K562 (cell line): ENCODE data around the gene PRSS8. TPM values are rescaled to one million over a fixed set of nuclear protein-coding genes. Genes with fewer than 3 reads are reported as not detected.
A peak's percentile ranks its signal among the peaks of the same experiment; 100 is the strongest.

ENCODE experiments used
- ATF7 ChIP-seq: fragments of 450-650 bp; IDR thresholded peaks from 2 replicates; pipeline ENCODE4 v1.7.1; 2014; ENCODE audit warnings: mild to moderate bottlenecking, moderate library complexity
- C11orf30 ChIP-seq: fragments of 450-650 bp; IDR thresholded peaks from 2 replicates; pipeline ENCODE4 v1.6.1; 2016; ENCODE audit warnings: low read depth, mild to moderate bottlenecking
- CREB1 ChIP-seq, 2 experiments: sonication (generic) in 1 of 2; formaldehyde crosslinking in 1 of 2; IDR thresholded peaks; 2 replicates each; pipeline versions ENCODE4 v1.6.1 to v1.8.0; 2012 to 2022; ENCODE audit warnings: inconsistent platforms in 1 of 2, mild to moderate bottlenecking in 1 of 2, missing genetic modification reagents in 1 of 2, moderate library complexity in 1 of 2
- FOXK1 ChIP-seq: sonication (generic); formaldehyde crosslinking; IDR thresholded peaks from 2 replicates; pipeline ENCODE4 v1.8.0; 2022; ENCODE audit warnings: missing genetic modification reagents, mild to moderate bottlenecking, borderline replicate concordance
- GTF2F1 ChIP-seq: IDR thresholded peaks from 2 replicates; pipeline ENCODE4 v1.6.1; 2011; ENCODE audit warnings: low read depth, low read length, improper control_type of control experiment
- ILF3 ChIP-seq: fragments of 450-650 bp; IDR thresholded peaks from 2 replicates; pipeline ENCODE4 v1.6.1; 2018; ENCODE audit warnings: antibody characterized with exemption, mild to moderate bottlenecking, moderate library complexity, borderline replicate concordance
- JUND ChIP-seq, 2 experiments: IDR thresholded peaks; 2 replicates in 1 of 2; 3 replicates in 1 of 2; pipeline ENCODE4 v1.6.1; 2011; ENCODE audit warnings: borderline replicate concordance in 2 of 2, low read depth in 2 of 2, low read length in 2 of 2, improper control_type of control experiment in 1 of 2, missing biosample characterization in 1 of 2, missing genetic modification characterization in 1 of 2, missing genetic modification reagents in 1 of 2
- MEIS2 ChIP-seq: fragments of 450-650 bp; IDR thresholded peaks from 2 replicates; pipeline ENCODE4 v1.6.1; 2014; ENCODE audit warnings: mild to moderate bottlenecking; ENCODE audit not compliant: partially characterized antibody
- MYNN ChIP-seq, 2 experiments: sonication (generic); formaldehyde crosslinking in 1 of 2; IDR thresholded peaks; 2 replicates each; pipeline versions ENCODE4 v1.5.0 to v1.6.1; 2016 to 2020; ENCODE audit warnings: antibody characterized with exemption in 1 of 2, missing genetic modification reagents in 1 of 2
- NEUROD1 ChIP-seq: fragments of 150-350 bp; IDR thresholded peaks from 2 replicates; pipeline ENCODE4 v1.6.1; 2014; ENCODE audit warnings: borderline replicate concordance, low read length, low read depth; ENCODE audit not compliant: partially characterized antibody
- SMAD1 ChIP-seq: fragments of 150-350 bp; IDR thresholded peaks from 2 replicates; pipeline ENCODE4 v1.6.1; 2014; ENCODE audit warnings: low read length, low read depth; ENCODE audit not compliant: partially characterized antibody
- STAG1 ChIP-seq: sonication (generic); formaldehyde crosslinking; IDR thresholded peaks from 2 replicates; pipeline ENCODE4 v1.5.0; 2020; ENCODE audit warnings: missing genetic modification reagents, borderline replicate concordance
- STAT5A ChIP-seq: IDR thresholded peaks from 2 replicates; pipeline ENCODE4 v1.6.1; 2012; ENCODE audit warnings: low read length, inconsistent platforms, borderline replicate concordance
- ZNF408 ChIP-seq: fragments of 250-450 bp; sonication (Bioruptor Pico); IDR thresholded peaks from 2 replicates; pipeline ENCODE4 v1.4.0; 2020; ENCODE audit warnings: low read depth, mild to moderate bottlenecking, moderate library complexity
- ZSCAN32 ChIP-seq: fragments of 450-650 bp; formaldehyde crosslinking; IDR thresholded peaks from 2 replicates; pipeline ENCODE4 v1.4.0; 2020; ENCODE audit warnings: mild to moderate bottlenecking, moderate library complexity
- polyA plus RNA-seq, 8 experiments: library from polyadenylated mRNA; depleted of rRNA in 4 of 8; stranded (reverse) in 5 of 8; unstranded in 3 of 8; fragments of >200 nt; fragmentation: Nextera tagmentation in 2 of 8; fragmentation: Illumina TruSeq in 1 of 8; extraction: Ambion mirVana in 2 of 8; extraction: Trizol in 1 of 8; gene quantifications; 2 replicates each; pipeline versions ENCODE4 v1.2.1 to v1.2.3, GENCODE V29; 2011 to 2014; ENCODE audit warnings: inconsistent platforms in 1 of 8, missing spikeins in 1 of 8
- total RNA-seq, 7 experiments: library from RNA; depleted of rRNA in 6 of 7; stranded (reverse); fragments of >200 nt in 6 of 7; fragmentation: Illumina TruSeq in 2 of 7; extraction: Trizol in 2 of 7; gene quantifications; 2 replicates each; pipeline versions ENCODE4 v1.2.1 to v1.2.3, GENCODE V29; 2011 to 2021; ENCODE audit warnings: low replicate concordance in 1 of 7
- TF ChIP-seq, protein P1 (sequence below): fragments of 250-450 bp; sonication (Bioruptor Pico); IDR thresholded peaks from 2 replicates; pipeline ENCODE4 v1.4.0; 2020; ENCODE audit warnings: mild to moderate bottlenecking, moderate library complexity
- TF ChIP-seq, protein P2 (sequence below): fragments of 450-650 bp; IDR thresholded peaks from 2 replicates; pipeline ENCODE4 v1.6.1; 2016; ENCODE audit warnings: borderline replicate concordance
- TF ChIP-seq, protein P3 (sequence below): fragments of 250-450 bp; sonication (Bioruptor Pico); IDR thresholded peaks from 2 replicates; pipeline ENCODE4 v1.5.0; 2020; ENCODE audit warnings: mild to moderate bottlenecking, borderline replicate concordance
- TF ChIP-seq, protein P4 (sequence below): fragments of 450-650 bp; IDR thresholded peaks from 2 replicates; pipeline ENCODE4 v1.6.1; 2016; ENCODE audit warnings: missing biosample characterization, missing genetic modification characterization

Gene PRSS8
- total and polyA plus RNA-seq, 9 of the 15 experiments (the other 6 are each of a cell fraction or from before 2014, with no cell fraction given), result 0.25 to 3.9 (median 1.3) TPM; not detected in 1

DNA sequence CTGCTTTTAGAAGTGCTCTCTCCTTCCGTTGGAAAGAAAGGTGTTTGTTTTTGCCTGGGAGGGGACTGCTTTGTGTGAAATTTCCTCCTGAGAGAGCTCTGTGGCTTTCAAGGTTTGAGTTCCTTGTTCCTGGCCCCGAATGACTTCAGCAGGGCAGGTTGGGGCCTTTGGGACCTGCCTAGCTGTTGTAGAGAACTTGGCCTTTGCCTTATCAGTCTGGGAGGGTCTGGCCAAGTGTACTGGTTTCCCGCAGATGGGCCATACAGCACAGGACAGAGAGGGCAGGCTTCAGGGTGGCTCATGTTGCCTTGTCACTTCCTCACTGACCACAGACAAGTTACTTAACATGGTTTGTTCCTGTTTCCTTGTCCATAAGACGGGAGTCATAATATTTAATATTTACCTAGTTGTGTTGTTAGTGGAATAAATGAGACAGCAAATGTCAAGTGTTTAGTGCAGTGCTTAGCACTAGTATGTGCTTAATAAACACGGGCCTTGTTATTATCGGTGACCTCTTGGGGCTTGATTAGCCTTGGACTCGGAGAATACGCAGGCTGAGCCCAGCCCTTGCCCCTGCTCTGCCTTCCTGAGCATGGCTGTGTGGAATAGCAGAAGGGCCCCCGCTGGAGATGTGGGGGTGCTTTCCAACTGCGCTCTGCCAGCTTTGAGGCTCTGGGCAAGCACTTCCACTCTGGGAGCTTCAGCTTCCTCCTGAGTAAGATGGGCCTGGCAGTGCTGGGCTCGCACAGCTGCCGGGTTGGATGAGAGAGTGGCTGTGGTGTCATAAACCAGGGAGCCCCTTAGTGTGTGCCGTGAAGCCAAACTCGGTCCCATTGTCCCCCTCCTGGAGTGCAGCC, 6.6 kb downstream of the PRSS8 start (continued):
- TF ChIP-seq STAT5A, result 0 out of 2 replicates have a peak, but pooled peaks have one; percentile 31
- TF ChIP-seq NEUROD1, result no peak
- no peak for TF ChIP-seq ZNF408
- peak; percentile 55; the same call in 1 of the 2 replicates for TF ChIP-seq ATF7
- no peak for TF ChIP-seq ILF3
- TF ChIP-seq MEIS2, result peak; percentile 31
- 0 out of 2 replicates have a peak, but pooled peaks have one; percentile 15 for TF ChIP-seq C11orf30
- TF ChIP-seq, protein P1, sequence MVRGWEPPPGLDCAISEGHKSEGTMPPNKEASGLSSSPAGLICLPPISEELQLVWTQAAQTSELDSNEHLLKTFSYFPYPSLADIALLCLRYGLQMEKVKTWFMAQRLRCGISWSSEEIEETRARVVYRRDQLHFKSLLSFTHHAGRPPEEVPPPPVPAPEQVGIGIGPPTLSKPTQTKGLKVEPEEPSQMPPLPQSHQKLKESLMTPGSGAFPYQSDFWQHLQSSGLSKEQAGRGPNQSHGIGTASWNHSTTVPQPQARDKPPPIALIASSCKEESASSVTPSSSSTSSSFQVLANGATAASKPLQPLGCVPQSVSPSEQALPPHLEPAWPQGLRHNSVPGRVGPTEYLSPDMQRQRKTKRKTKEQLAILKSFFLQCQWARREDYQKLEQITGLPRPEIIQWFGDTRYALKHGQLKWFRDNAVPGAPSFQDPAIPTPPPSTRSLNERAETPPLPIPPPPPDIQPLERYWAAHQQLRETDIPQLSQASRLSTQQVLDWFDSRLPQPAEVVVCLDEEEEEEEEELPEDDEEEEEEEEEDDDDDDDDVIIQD (CRISPR knock-in tag), result no peak
- no peak for TF ChIP-seq GTF2F1
- TF ChIP-seq MYNN (IDR thresholded peaks at IDR 0.05), result no peak; the same call in 1 of the 2 replicates
- no peak for TF ChIP-seq MYNN (CRISPR knock-in tag; IDR thresholded peaks at IDR 0.05)
- TF ChIP-seq, protein P2, sequence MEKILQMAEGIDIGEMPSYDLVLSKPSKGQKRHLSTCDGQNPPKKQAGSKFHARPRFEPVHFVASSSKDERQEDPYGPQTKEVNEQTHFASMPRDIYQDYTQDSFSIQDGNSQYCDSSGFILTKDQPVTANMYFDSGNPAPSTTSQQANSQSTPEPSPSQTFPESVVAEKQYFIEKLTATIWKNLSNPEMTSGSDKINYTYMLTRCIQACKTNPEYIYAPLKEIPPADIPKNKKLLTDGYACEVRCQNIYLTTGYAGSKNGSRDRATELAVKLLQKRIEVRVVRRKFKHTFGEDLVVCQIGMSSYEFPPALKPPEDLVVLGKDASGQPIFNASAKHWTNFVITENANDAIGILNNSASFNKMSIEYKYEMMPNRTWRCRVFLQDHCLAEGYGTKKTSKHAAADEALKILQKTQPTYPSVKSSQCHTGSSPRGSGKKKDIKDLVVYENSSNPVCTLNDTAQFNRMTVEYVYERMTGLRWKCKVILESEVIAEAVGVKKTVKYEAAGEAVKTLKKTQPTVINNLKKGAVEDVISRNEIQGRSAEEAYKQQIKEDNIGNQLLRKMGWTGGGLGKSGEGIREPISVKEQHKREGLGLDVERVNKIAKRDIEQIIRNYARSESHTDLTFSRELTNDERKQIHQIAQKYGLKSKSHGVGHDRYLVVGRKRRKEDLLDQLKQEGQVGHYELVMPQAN, result no peak
- no peak for TF ChIP-seq SMAD1
- TF ChIP-seq, protein P3, sequence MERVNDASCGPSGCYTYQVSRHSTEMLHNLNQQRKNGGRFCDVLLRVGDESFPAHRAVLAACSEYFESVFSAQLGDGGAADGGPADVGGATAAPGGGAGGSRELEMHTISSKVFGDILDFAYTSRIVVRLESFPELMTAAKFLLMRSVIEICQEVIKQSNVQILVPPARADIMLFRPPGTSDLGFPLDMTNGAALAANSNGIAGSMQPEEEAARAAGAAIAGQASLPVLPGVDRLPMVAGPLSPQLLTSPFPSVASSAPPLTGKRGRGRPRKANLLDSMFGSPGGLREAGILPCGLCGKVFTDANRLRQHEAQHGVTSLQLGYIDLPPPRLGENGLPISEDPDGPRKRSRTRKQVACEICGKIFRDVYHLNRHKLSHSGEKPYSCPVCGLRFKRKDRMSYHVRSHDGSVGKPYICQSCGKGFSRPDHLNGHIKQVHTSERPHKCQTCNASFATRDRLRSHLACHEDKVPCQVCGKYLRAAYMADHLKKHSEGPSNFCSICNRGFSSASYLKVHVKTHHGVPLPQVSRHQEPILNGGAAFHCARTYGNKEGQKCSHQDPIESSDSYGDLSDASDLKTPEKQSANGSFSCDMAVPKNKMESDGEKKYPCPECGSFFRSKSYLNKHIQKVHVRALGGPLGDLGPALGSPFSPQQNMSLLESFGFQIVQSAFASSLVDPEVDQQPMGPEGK (CRISPR knock-in tag), result no peak
- no peak for TF ChIP-seq ZSCAN32 (CRISPR knock-in tag)
- TF ChIP-seq STAG1, result no peak
- no peak for TF ChIP-seq FOXK1 (CRISPR knock-in tag)
- no peak for TF ChIP-seq CREB1 (IDR thresholded peaks at IDR 0.05)
- no peak for TF ChIP-seq CREB1 (CRISPR knock-in tag; IDR thresholded peaks at IDR 0.05)
- TF ChIP-seq, protein P4, sequence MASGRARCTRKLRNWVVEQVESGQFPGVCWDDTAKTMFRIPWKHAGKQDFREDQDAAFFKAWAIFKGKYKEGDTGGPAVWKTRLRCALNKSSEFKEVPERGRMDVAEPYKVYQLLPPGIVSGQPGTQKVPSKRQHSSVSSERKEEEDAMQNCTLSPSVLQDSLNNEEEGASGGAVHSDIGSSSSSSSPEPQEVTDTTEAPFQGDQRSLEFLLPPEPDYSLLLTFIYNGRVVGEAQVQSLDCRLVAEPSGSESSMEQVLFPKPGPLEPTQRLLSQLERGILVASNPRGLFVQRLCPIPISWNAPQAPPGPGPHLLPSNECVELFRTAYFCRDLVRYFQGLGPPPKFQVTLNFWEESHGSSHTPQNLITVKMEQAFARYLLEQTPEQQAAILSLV (tag), result no peak
- peak; percentile 45; the same call in 1 of the 2 replicates for TF ChIP-seq JUND (IDR thresholded peaks at IDR 0.05; ENCODE audit: borderline replicate concordance, low read depth, low read length)
- TF ChIP-seq JUND (tag; IDR thresholded peaks at IDR 0.05; ENCODE audit: borderline replicate concordance, low read depth, low read length), result peak; percentile 63; the same call in 1 of the 3 replicates
